ENCODE data around the gene ZNF516. TPM values are rescaled to one million over a fixed set of nuclear protein-coding genes. Genes with fewer than 3 reads are reported as not detected.

The ZNF516 gene
- total RNA-seq, 1 experiment from 2014 or later = 44.2 TPM

DNA sequence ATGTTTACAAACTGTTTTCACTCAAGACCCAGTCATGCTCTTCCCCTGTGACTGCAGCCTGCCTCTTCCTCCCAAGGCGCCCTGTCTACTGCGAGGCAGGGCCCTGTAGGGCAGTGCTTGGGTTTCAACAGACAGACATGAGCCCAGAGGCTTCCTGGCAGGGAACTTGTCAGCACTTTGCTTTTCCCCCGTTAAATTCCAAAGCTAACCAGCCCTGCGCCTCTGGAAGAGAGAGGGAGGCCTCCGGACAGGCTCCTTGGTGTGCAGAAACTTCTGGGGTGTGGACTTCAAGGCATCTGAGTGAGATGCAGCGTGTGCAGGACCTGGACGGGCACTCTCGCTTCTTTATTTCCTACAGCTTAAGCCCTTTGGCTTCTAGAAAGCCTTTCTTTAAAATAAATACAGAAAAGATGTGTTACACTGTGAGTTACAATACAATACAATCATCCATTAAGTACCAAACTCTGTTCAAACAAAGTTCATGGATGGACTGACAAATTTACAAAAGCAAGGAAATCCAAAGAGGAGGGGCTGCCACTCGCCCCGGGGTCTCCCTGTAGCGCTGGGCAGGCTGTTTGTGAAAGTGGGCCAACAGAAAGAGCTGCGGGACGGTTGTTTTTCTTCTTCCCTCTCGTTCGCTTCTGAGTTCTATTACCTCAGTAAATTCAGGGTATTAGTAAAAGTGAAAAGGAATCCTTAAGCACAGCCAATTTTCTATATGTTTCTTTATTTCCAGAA lies 8.8 kb upstream of the ZNF516 start:
- Mint-ChIP-seq H3K27ac (ENCODE audit: unreplicated experiment) (no peak overlapping the region), H3K36me3 (ENCODE audit: insufficient read depth, unreplicated experiment) (no peaks in the 10 kb centered on the region), H3K27me3 (ENCODE audit: unreplicated experiment) (no peaks in the 10 kb centered on the region), H3K9me3 (ENCODE audit: low read depth, unreplicated experiment) (no peaks in the 10 kb centered on the region), H3K4me1 (ENCODE audit: low read depth, unreplicated experiment) (no peaks in the 10 kb centered on the region), H3K4me3 (ENCODE audit: low read depth, unreplicated experiment) (no peak overlapping the region)
- no TSS peak for BruUV-seq (replicated peaks)
- DNase-seq = no peak
- intact Hi-C loops (cut with micrococcal nuclease; ENCODE audit: unreplicated experiment) = no loop called here
- TF ChIP-seq, protein P1, sequence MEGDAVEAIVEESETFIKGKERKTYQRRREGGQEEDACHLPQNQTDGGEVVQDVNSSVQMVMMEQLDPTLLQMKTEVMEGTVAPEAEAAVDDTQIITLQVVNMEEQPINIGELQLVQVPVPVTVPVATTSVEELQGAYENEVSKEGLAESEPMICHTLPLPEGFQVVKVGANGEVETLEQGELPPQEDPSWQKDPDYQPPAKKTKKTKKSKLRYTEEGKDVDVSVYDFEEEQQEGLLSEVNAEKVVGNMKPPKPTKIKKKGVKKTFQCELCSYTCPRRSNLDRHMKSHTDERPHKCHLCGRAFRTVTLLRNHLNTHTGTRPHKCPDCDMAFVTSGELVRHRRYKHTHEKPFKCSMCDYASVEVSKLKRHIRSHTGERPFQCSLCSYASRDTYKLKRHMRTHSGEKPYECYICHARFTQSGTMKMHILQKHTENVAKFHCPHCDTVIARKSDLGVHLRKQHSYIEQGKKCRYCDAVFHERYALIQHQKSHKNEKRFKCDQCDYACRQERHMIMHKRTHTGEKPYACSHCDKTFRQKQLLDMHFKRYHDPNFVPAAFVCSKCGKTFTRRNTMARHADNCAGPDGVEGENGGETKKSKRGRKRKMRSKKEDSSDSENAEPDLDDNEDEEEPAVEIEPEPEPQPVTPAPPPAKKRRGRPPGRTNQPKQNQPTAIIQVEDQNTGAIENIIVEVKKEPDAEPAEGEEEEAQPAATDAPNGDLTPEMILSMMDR (IDR thresholded peaks at IDR 0.05; ENCODE audit: unreplicated experiment) = no peak
- CTCF ChIA-PET = interaction anchor here (0.5 kb wide), 1 partner anchor 9 kb away, joined by 4 read pairs; no protein-coding TSS in a partner anchor

GRCh38 chr18:76502551-76502950 lies 7.5 kb upstream of the ZNF516 start:
- Mint-ChIP-seq H3K27me3 (ENCODE audit: unreplicated experiment) (no peaks in the 10 kb centered on the region), H3K9me3 (ENCODE audit: low read depth, unreplicated experiment) (no peaks in the 10 kb centered on the region), H3K4me1 (ENCODE audit: low read depth, unreplicated experiment) (no peaks in the 10 kb centered on the region), H3K36me3 (ENCODE audit: insufficient read depth, unreplicated experiment) (no peaks in the 10 kb centered on the region), H3K27ac (ENCODE audit: unreplicated experiment) (no peak overlapping the region), H3K4me3 (ENCODE audit: low read depth, unreplicated experiment) (no peak overlapping the region)
- CTCF ChIA-PET = no interaction called here
- no peak for DNase-seq
- intact Hi-C loops (cut with micrococcal nuclease; ENCODE audit: unreplicated experiment) = no loop called here
- TF ChIP-seq, protein P1 (IDR thresholded peaks at IDR 0.05; ENCODE audit: unreplicated experiment) = no peak
- BruUV-seq (replicated peaks) = no TSS peak

GRCh38 chr18:76499637-76500340 lies 4.7 kb upstream of the ZNF516 start:
- H3K27me3 Mint-ChIP-seq (ENCODE audit: unreplicated experiment) = no peaks in the 10 kb centered on the region
- intact Hi-C loops (cut with micrococcal nuclease; ENCODE audit: unreplicated experiment) = no loop called here
- H3K4me1 Mint-ChIP-seq (ENCODE audit: low read depth, unreplicated experiment) = no peaks in the 10 kb centered on the region
- no peaks in the 10 kb centered on the region for H3K9me3 Mint-ChIP-seq (ENCODE audit: low read depth, unreplicated experiment)
- H3K27ac Mint-ChIP-seq (ENCODE audit: unreplicated experiment) = no peak overlapping the region
- BruUV-seq (replicated peaks) = no TSS peak
- H3K36me3 Mint-ChIP-seq (ENCODE audit: insufficient read depth, unreplicated experiment) = peaks cover 16% of the 10 kb centered on the region
- DNase-seq = no peak
- TF ChIP-seq, protein P1 (IDR thresholded peaks at IDR 0.05; ENCODE audit: unreplicated experiment) = no peak
- CTCF ChIA-PET = no interaction called here
- no peak overlapping the region for H3K4me3 Mint-ChIP-seq (ENCODE audit: low read depth, unreplicated experiment)

DNA sequence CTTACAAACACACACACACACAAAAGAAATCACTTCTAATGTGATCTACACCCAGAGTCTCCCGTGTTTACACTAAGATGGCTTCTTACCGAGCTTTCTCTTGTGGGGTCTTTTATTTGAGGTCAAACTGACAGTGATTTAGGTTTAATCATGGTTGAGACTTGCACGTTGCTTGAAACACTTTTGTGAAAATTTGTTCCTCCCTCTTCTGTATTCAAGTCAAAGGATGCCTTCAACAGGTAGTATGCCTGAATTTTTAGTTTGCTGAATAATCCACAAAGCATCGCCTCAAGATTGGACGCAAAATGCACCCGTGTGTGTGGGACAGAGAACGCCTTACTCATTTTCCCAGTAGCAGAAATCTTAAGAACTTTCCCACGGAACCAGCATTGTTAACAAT lies 4.0 kb upstream of the ZNF516 start:
- Mint-ChIP-seq H3K4me1 (ENCODE audit: low read depth, unreplicated experiment) (no peaks in the 10 kb centered on the region), H3K27ac (ENCODE audit: unreplicated experiment) (no peak overlapping the region), H3K9me3 (ENCODE audit: low read depth, unreplicated experiment) (no peaks in the 10 kb centered on the region), H3K36me3 (ENCODE audit: insufficient read depth, unreplicated experiment) (peaks cover 24% of the 10 kb centered on the region), H3K27me3 (ENCODE audit: unreplicated experiment) (no peaks in the 10 kb centered on the region), H3K4me3 (ENCODE audit: low read depth, unreplicated experiment) (no peak overlapping the region)
- BruUV-seq (replicated peaks) = no TSS peak
- CTCF ChIA-PET = no interaction called here
- intact Hi-C loops (cut with micrococcal nuclease; ENCODE audit: unreplicated experiment) = no loop called here
- TF ChIP-seq, protein P1 (IDR thresholded peaks at IDR 0.05; ENCODE audit: unreplicated experiment) = no peak
- no peak for DNase-seq

All from Calu3 (cell line).